GM23338 (cell line): ENCODE data around the gene ERC2. TPM values are rescaled to one million over a fixed set of nuclear protein-coding genes. Genes with fewer than 3 reads are reported as not detected.

ENCODE experiments used
- ATAC-seq: fragments of 200-7000 bp; cut with Tn5 transposase; 3 replicates; pipeline ENCODE4 v1.9.1; 2020
- DNase-seq: peaks from one replicate; pipeline ENCODE4 v3.0.0-alpha.2; 2015; ENCODE audit warnings: low spot score
- H2AFZ ChIP-seq: fragments of 200-600 bp; sonication (generic); 2 replicates; pipeline ENCODE4 v1.8.0; 2016; ENCODE audit warnings: antibody characterized with exemption, mild to moderate bottlenecking, moderate library complexity
- H3F3A ChIP-seq: fragments of 200-600 bp; sonication (generic); replicated peaks from 2 replicates; pipeline ENCODE4 v1.8.0; 2017; ENCODE audit warnings: antibody characterized with exemption, mixed run types, low read depth
- H3K27ac ChIP-seq: fragments of 200-600 bp; sonication (generic); 2 replicates; pipeline ENCODE4 v1.6.1; 2016; ENCODE audit warnings: low read depth
- H3K27me3 ChIP-seq: fragments of 200-600 bp; sonication (generic); 2 replicates; pipeline ENCODE4 v1.8.0; 2016; ENCODE audit warnings: mild to moderate bottlenecking, mixed run types, moderate library complexity; ENCODE audit not compliant: insufficient read depth
- H3K36me3 ChIP-seq: fragments of 200-600 bp; sonication (generic); 2 replicates; pipeline ENCODE4 v1.8.0; 2016; ENCODE audit warnings: mild to moderate bottlenecking; ENCODE audit not compliant: insufficient read depth
- H3K4me1 ChIP-seq: fragments of 200-600 bp; sonication (generic); 2 replicates; pipeline ENCODE4 v1.8.0; 2016; ENCODE audit warnings: mild to moderate bottlenecking, moderate library complexity; ENCODE audit not compliant: insufficient read depth
- H3K4me2 ChIP-seq: fragments of 200-600 bp; sonication (generic); 2 replicates; pipeline ENCODE4 v1.7.1; 2017; ENCODE audit warnings: mixed run types
- H3K4me3 ChIP-seq: fragments of 200-600 bp; sonication (generic); 2 replicates; pipeline ENCODE4 v1.6.1; 2016; ENCODE audit warnings: mixed run types
- H3K79me2 ChIP-seq: fragments of 200-600 bp; sonication (generic); replicated peaks from 2 replicates; pipeline ENCODE4 v1.8.0; 2017; ENCODE audit warnings: mild to moderate bottlenecking; ENCODE audit not compliant: insufficient read depth
- H3K9me2 ChIP-seq: fragments of 200-600 bp; sonication (generic); 2 replicates; pipeline ENCODE4 v1.8.0; 2017; ENCODE audit not compliant: insufficient read depth
- H4K20me1 ChIP-seq: fragments of 200-600 bp; sonication (generic); replicated peaks from 2 replicates; pipeline ENCODE4 v1.8.0; 2017; ENCODE audit warnings: mild to moderate bottlenecking; ENCODE audit not compliant: insufficient read depth
- H3K27ac Mint-ChIP-seq: 2 replicates; pipeline ENCODE4 v1.8.0; 2020; ENCODE audit warnings: inconsistent platforms, mild to moderate bottlenecking, moderate library complexity, mixed read lengths
- H3K27me3 Mint-ChIP-seq: 3 replicates; pipeline ENCODE4 v1.8.0; 2022; ENCODE audit warnings: low read depth, mild to moderate bottlenecking, moderate library complexity, mixed read lengths, inconsistent platforms; ENCODE audit not compliant: insufficient read depth, poor library complexity
- H3K36me3 Mint-ChIP-seq: 3 replicates; pipeline ENCODE4 v1.8.0; 2021; ENCODE audit warnings: low read depth, mild to moderate bottlenecking, inconsistent platforms, moderate library complexity, mixed read lengths
- H3K4me1 Mint-ChIP-seq: 3 replicates; pipeline ENCODE4 v1.8.0; 2020; ENCODE audit warnings: mild to moderate bottlenecking, inconsistent platforms, mixed read lengths
- H3K4me3 Mint-ChIP-seq: 3 replicates; pipeline ENCODE4 v1.8.0; 2021; ENCODE audit warnings: moderate library complexity, mild to moderate bottlenecking, inconsistent platforms, mixed read lengths
- H3K9me3 Mint-ChIP-seq: 3 replicates; pipeline ENCODE4 v1.8.0; 2020; ENCODE audit warnings: moderate library complexity, mild to moderate bottlenecking, inconsistent platforms, mixed read lengths
- CREB1 ChIP-seq: fragments of 250-450 bp; sonication (Bioruptor Pico); IDR thresholded peaks from 2 replicates; pipeline ENCODE4 v1.5.0; 2020; ENCODE audit warnings: low read depth, mild to moderate bottlenecking, moderate library complexity
- EZH2 ChIP-seq: fragments of 200-600 bp; sonication (generic); IDR thresholded peaks from one replicate; pipeline ENCODE4 v1.8.0; 2017; ENCODE audit warnings: antibody characterized with exemption, mild to moderate bottlenecking, low read depth; ENCODE audit not compliant: unreplicated experiment
- STAT1 ChIP-seq: IDR thresholded peaks from one replicate; pipeline ENCODE4 v1.6.1; 2016; ENCODE audit warnings: antibody characterized with exemption; ENCODE audit not compliant: unreplicated experiment
- ZNF331 ChIP-seq: fragments of 250-450 bp; sonication (Bioruptor Pico); IDR thresholded peaks from 2 replicates; pipeline ENCODE4 v1.5.0; 2020; ENCODE audit warnings: low read depth, mild to moderate bottlenecking, moderate library complexity
- polyA plus RNA-seq: library from polyadenylated mRNA; unstranded; fragments of >200 nt; fragmentation: Nextera tagmentation; extraction: Ambion mirVana; gene quantifications from 2 replicates; pipeline ENCODE4 v1.2.1, GENCODE V29; 2016
- total RNA-seq: library from RNA; depleted of rRNA; stranded (reverse); fragments of >200 nt; shearing (Covaris generic); gene quantifications from 2 replicates; pipeline ENCODE4 v1.2.3, GENCODE V29; 2014
- TF ChIP-seq, protein P1 (sequence below): IDR thresholded peaks from one replicate; pipeline ENCODE4 v1.6.1; 2018; ENCODE audit warnings: antibody characterized with exemption; ENCODE audit not compliant: unreplicated experiment
- TF ChIP-seq, protein P2 (sequence below): IDR thresholded peaks from 2 replicates; pipeline ENCODE4 v1.6.1; 2016; ENCODE audit warnings: antibody characterized with exemption

ERC2 gene
- total and polyA plus RNA-seq, 2 experiments from 2014 or later, result 11.8 to 13.7 TPM

DNA sequence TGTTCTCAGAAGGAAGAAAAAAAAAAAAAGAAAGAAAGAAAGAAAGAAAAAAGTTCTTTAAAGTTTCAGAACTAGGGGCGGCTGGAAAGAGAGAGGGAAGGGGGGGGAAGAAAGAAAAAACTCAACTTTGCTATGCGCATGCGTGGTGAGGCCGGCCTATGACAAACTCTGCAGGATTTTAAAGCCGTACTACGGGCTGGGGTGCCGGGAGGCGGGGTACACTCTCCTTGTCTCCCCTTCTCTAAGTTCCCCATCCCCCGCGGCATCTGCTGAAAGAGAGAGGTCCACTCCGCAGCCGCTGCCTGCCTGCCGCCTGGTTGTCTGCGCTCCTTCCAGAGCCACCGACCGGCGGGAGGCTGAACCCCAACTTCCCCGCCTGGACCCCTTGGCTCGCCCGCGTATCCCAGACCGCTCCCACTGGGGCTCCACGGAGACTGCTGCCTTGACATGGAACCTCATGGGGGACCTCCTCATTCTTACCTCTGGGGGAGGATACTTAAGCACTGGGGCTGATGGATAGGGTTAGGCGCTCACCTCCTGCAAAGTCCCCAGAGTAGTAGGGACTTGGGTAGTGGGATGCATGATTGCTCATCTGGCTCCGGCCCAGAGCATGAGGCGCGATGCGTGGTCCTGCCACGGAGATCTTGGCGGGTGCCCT is 979.7 kb downstream of the ERC2 start (continued):
- TF ChIP-seq, protein P1, sequence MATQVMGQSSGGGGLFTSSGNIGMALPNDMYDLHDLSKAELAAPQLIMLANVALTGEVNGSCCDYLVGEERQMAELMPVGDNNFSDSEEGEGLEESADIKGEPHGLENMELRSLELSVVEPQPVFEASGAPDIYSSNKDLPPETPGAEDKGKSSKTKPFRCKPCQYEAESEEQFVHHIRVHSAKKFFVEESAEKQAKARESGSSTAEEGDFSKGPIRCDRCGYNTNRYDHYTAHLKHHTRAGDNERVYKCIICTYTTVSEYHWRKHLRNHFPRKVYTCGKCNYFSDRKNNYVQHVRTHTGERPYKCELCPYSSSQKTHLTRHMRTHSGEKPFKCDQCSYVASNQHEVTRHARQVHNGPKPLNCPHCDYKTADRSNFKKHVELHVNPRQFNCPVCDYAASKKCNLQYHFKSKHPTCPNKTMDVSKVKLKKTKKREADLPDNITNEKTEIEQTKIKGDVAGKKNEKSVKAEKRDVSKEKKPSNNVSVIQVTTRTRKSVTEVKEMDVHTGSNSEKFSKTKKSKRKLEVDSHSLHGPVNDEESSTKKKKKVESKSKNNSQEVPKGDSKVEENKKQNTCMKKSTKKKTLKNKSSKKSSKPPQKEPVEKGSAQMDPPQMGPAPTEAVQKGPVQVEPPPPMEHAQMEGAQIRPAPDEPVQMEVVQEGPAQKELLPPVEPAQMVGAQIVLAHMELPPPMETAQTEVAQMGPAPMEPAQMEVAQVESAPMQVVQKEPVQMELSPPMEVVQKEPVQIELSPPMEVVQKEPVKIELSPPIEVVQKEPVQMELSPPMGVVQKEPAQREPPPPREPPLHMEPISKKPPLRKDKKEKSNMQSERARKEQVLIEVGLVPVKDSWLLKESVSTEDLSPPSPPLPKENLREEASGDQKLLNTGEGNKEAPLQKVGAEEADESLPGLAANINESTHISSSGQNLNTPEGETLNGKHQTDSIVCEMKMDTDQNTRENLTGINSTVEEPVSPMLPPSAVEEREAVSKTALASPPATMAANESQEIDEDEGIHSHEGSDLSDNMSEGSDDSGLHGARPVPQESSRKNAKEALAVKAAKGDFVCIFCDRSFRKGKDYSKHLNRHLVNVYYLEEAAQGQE, result no peak
- TF ChIP-seq CREB1 (no peak), STAT1 (no peak)

DNA sequence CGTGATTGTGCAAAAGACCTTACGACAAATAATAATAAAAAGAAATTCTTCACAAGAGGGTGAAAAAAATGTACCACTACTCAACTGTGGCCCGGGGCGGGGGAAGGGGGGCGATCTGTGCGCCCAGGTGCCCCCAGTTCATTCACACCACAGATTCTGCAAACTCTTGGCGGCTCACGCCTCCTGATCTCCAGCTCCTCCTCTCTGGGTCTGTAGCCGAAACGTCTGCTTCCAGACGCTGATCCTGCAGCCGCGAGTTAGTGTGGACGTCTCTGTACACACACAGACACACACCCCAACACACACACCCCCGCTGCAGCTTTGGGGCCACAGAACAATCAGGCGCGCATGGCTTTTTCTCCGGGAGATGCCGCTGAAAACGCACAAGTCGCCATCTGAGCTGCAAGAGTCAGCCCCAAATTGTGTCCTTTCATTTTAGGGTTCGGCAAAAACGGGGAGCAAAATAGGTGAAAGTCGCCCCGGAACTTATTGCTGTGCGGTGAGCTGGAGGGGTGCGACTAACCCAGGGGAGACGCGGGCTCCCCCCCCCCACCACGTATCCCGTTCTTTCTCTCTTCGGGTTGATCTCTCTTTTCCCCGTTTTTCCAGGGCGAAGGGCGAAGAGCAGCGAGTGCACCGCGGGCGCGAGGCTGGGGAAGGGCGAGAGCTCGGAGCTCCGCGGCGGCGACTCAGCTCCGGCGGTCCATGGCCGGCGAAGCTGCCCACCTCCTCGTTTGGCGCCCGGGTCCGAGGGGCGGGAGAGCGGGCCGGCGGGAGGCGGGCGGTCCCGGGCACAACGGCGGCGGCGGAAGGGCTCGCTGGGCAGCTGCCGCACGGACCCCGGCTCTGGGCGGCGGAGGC is 980.7 kb downstream of the ERC2 start:
- DNase-seq (peak; percentile 66), ATAC-seq (peak; percentile 1; the same call in 2 of the 3 replicates)
- H3K4me1 ChIP-seq, result peaks cover 40% of the 10 kb centered on the region
- H3K36me3 Mint-ChIP-seq, result peaks cover 4% of the 10 kb centered on the region; the same call in 1 of the 3 replicates
- H3F3A ChIP-seq, result peaks cover 19% of the 10 kb centered on the region
- H3K4me1 Mint-ChIP-seq, result peaks cover 32% of the 10 kb centered on the region
- no peaks in the 10 kb centered on the region for H3K36me3 ChIP-seq
- H3K4me3 Mint-ChIP-seq, result peak overlapping the region; percentile 82
- H3K4me2 ChIP-seq, result peak overlapping the region; percentile 100
- no peaks in the 10 kb centered on the region for H3K9me2 ChIP-seq
- peak overlapping the region; percentile 93 for H3K4me3 ChIP-seq
- no peak overlapping the region for H3K27ac Mint-ChIP-seq
- H3K27me3 ChIP-seq, result peaks cover 93% of the 10 kb centered on the region
- peak overlapping the region; percentile 95 for H2AFZ ChIP-seq
- H3K79me2 ChIP-seq, result no peaks in the 10 kb centered on the region
- H3K27me3 Mint-ChIP-seq, result peaks cover 80% of the 10 kb centered on the region
- H3K9me3 Mint-ChIP-seq, result peaks cover 19% of the 10 kb centered on the region; the same call in 2 of the 3 replicates
- no peak for TF ChIP-seq ZNF331 (CRISPR knock-in tag)
- peak; percentile 71 for TF ChIP-seq EZH2
- no peaks in the 10 kb centered on the region; the same call in 1 of the 2 replicates for H4K20me1 ChIP-seq
- no peak overlapping the region for H3K27ac ChIP-seq

DNA sequence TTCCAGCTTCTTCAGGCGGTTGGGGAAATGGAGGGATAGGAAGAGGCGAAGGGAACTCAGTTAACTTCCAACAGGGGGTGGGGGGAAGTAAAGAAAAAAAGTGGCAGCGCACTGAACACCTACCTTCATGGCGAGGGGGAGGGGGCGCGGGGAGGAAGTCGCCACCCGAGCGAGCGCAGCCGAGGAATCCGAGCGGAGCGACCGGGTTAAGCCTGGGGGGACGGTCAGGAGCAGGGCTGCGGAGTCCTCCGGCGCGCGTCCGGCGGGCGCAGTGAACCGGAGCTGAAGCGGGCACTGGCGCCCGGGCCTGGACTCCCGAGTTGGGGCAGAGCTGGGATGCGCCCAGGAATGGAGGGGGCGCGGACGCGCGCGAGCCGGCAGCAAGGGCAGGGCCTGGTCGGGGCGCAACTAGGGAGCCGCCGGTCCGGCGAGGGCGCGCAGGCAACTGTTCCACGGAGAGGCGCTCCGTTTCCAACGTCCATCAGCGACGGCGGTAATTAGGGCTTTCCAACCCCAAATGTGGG is 981.3 kb downstream of the ERC2 start, which contains the start of gene WNT5A:
WNT5A (minus strand) TSS at position 450 of the 524 bp plus-strand sequence; CDS start at position 129, 321 bp downstream.
- peak; percentile 86 for DNase-seq
- Histone ChIP-seq H3K4me3 (peak within 1 kb of the TSS; percentile 93), H3K36me3 (no peaks in the 10 kb centered on the region), H3F3A (peaks cover 24% of the 10 kb centered on the region), H3K27me3 (peaks cover 93% of the 10 kb centered on the region), H2AFZ (peak within 1 kb of the TSS; percentile 95), H3K4me1 (peaks cover 46% of the 10 kb centered on the region), H4K20me1 (no peaks in the 10 kb centered on the region; the same call in 1 of the 2 replicates), H3K9me2 (no peaks in the 10 kb centered on the region), H3K4me2 (peak within 1 kb of the TSS; percentile 100), H3K27ac (no peak within 1 kb of the TSS), H3K79me2 (no peaks in the 10 kb centered on the region)
- H3K27me3 Mint-ChIP-seq, result peaks cover 87% of the 10 kb centered on the region
- peak; percentile 8 for ATAC-seq
- peaks cover 4% of the 10 kb centered on the region; the same call in 1 of the 3 replicates for H3K36me3 Mint-ChIP-seq
- no peak within 1 kb of the TSS for H3K27ac Mint-ChIP-seq
- peaks cover 32% of the 10 kb centered on the region for H3K4me1 Mint-ChIP-seq
- peaks cover 19% of the 10 kb centered on the region; the same call in 2 of the 3 replicates for H3K9me3 Mint-ChIP-seq
- no peak for TF ChIP-seq ZNF331 (CRISPR knock-in tag)
- TF ChIP-seq, protein P2, sequence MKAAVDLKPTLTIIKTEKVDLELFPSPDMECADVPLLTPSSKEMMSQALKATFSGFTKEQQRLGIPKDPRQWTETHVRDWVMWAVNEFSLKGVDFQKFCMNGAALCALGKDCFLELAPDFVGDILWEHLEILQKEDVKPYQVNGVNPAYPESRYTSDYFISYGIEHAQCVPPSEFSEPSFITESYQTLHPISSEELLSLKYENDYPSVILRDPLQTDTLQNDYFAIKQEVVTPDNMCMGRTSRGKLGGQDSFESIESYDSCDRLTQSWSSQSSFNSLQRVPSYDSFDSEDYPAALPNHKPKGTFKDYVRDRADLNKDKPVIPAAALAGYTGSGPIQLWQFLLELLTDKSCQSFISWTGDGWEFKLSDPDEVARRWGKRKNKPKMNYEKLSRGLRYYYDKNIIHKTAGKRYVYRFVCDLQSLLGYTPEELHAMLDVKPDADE, result 0 out of 2 replicates have a peak, but pooled peaks have one; percentile 28
- peak within 1 kb of the TSS; percentile 82 for H3K4me3 Mint-ChIP-seq
